AG20443 (cell line): ENCODE data around the gene ADAMTS15.

Source experiments
- DNase-seq: peaks from one replicate; pipeline ENCODE4 v3.0.0; 2012; ENCODE audit warnings: low spot score, mixed read lengths

Gene ADAMTS15

DNA sequence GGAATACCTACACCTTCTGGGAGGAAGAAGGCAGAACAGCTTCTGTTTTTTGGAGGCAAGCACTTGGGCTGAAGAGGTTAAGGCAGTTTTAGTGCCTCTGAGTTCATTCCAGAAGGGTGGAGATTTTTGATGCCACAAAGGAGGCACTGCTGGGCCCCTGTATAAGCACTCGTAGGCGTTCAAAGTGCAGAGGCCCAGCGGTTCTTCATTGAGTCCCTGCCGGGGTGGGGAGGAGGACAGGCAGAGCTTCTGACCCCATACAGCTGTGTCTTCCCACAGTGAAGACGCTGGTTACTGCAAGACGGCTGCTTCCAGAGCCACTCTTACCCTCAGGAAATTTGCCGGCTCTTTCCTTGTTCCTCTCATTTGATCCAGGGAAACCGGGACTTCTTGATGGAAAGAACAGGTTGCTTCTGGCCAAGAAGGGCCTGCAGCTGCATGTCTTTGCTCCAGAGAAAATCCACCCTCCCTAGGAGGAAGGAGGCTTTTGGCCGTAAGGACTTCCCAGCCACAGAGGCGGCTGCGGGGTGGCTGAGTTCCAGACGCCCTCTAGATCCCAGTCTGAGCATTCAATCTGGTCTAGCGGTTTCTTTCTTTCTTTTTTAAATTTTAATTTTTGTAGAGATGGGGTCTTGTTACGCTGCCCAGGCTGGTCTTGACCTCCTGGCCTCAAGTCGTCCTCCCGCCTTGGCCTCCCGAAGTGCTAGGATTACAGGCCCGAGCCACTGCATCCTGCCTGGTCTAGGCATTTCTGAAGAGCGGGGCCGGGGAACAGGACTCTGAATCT is 9.4 kb downstream of the ADAMTS15 start:
- peak; percentile 66 for DNase-seq

DNA sequence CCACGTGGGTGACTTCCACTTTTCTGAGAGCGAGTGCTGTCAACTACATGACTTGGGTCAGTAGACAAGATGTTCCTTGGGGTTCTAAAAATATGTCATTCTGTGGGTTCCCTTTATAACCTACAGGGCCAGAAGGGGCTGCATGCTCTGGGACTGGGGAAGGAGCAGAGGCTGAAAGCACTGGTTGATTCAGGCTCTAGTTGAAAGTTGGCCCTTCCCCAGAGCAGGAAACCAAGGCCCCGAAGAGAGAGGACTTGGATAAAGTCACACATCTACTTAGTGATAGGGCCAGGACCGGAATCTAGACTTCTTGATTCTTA is 9.9 kb downstream of the ADAMTS15 start:
- no peak for DNase-seq

DNA sequence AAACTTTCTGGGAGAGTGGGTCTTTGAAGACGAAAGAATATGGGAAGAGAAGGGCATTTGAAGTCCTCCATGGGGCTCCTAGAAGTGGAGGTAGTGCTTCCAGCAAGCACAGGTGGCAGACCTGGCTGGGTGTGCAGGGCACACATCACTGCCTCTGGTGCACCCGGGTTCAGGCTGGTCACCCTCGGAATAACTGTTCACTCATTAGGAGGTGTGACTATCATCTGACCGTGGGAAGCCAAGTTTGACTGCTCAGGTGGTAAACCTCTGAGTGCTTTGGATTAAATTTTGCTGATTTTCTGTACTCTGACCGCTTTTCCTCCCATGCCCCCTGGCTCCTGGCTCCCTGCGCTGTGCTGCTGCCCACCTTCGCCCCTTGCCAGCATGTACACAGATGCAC is 11.1 kb downstream of the ADAMTS15 start:
- DNase-seq, result no peak

GRCh38 chr11:130462101-130462885 is 13.8 kb downstream of the ADAMTS15 start:
- no peak for DNase-seq

DNA sequence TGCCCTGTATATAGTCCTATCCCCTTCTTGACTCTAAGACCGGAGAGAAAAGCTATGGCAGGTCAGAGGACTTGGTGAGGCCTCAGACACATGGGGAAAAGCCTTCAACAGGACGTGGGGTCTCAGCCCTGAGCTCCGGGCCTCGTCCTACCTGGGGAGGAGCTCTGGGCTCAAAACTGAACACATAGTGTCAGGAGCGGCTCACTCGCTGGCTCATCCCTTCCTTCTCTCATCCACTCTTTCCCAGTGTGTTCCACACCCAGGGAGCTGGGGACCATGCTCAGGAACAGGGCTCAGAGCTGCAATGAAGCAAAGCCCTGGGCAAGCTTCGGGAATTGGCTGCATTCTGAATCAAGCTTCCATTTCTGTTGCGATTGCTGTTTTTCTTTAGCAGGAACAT is 14.5 kb downstream of the ADAMTS15 start:
- no peak for DNase-seq

DNA sequence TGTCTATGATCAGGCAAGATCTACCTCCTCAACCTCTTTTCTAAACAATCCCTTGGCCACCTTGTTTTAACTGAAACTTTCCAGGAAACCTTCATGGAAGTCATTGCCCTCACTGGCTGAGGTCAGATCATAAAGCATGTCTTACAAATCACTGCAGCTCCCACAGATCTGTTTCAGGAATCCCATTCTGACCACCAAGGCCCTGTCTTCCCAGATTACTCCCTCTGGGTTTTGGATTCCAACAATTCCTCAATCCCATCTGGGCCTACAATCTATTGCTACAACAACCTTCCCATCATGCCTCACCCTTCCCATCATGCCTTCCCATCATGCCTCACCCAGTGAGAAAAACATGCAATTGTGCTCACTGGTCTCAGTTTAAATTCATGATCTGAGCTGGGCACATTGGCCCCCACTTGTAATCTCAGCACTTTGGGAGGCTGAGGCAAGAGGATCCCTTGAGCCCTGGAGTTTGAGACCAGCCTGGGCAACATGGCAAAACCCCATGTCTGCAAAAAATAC is 15.9 kb downstream of the ADAMTS15 start:
- peak; percentile 50 for DNase-seq

GRCh38 chr11:130465263-130465662 is 16.8 kb downstream of the ADAMTS15 start:
- DNase-seq, result no peak

DNA sequence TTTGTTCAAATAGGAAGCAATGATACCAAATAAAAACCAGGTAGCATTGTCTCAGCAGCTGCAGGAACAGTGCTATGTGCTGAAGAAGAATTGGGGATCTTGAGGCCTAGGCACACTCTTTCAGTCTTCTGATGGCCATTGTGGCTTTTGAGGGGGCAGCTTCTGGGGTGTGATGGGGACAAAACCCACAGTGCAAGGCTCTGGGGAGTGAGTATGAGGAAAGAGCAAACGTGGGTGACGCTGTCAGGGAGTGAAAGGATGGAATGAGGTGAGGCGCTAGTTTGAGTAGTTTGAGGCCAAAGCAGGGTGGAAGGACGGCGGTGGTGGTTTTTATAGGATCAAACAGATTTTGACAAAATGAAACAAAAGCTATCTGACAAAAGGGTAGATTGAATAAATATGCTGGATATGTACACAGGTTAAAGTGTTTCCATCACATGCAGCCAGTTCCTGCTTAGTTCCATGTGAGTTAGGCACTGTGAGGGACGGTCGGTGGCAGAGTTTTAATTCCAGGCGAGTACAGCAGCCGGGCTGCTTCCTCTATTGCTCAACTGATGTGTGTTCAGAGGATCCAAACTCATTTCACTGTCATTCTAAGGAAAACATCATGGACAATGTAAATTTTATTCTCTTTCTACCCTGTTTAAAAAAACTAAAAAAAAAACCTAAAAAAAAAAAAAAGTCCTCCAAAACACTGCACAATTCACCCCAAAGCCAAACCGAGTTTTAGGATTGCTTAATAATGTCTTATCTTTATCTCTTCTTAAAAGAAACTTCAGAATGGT is 18.9 kb downstream of the ADAMTS15 start:
- no peak for DNase-seq

- DNase-seq, result no peak
These were observed 20.7 kb downstream of the ADAMTS15 start for GRCh38 chr11:130469181-130469580.

- DNase-seq, result peak; percentile 1
These were observed 22.6 kb downstream of the ADAMTS15 start for GRCh38 chr11:130470832-130471706.

DNA sequence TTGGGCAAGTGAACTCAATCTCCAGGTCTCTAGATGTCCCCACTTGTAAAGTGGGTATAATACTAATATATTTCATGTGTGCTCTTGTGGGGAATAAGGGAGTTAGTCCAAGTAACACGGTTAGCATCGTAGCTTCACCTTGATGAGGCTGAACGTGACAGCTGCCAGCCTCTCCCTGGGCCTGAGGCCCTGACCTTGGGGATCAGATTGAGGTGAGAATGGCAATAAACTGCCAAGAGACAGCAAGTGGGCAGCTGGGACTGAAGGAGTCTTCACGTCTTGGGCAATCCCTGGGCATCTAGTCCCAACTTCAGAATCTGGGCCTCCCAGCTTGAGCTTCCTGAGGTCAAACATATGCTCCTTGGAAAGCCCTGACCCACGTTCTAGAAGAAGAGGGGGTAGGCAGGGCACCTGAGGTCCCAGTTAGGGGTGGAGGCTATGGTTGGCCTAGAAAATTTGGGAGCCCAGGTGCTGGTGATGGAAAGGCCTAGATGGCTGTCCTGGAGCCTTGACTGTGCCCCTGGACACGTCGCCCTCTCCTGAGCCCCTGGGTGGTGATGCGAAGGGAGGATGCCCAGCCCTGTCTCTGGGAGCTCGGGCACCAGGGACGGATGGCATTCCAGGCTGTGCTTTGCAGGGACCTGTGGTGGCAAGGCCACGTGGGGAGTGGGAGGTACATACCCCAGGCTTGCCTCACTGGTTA is 23.4 kb downstream of the ADAMTS15 start:
- peak; percentile 5 for DNase-seq

- DNase-seq, result peak; percentile 4
These were observed 24.1 kb downstream of the ADAMTS15 start for GRCh38 chr11:130472434-130472961.

GRCh38 chr11:130473056-130473794 is 24.8 kb downstream of the ADAMTS15 start:
- peak; percentile 5 for DNase-seq

GRCh38 chr11:130473795-130474377 is 25.4 kb downstream of the ADAMTS15 start:
- peak; percentile 4 for DNase-seq

DNA sequence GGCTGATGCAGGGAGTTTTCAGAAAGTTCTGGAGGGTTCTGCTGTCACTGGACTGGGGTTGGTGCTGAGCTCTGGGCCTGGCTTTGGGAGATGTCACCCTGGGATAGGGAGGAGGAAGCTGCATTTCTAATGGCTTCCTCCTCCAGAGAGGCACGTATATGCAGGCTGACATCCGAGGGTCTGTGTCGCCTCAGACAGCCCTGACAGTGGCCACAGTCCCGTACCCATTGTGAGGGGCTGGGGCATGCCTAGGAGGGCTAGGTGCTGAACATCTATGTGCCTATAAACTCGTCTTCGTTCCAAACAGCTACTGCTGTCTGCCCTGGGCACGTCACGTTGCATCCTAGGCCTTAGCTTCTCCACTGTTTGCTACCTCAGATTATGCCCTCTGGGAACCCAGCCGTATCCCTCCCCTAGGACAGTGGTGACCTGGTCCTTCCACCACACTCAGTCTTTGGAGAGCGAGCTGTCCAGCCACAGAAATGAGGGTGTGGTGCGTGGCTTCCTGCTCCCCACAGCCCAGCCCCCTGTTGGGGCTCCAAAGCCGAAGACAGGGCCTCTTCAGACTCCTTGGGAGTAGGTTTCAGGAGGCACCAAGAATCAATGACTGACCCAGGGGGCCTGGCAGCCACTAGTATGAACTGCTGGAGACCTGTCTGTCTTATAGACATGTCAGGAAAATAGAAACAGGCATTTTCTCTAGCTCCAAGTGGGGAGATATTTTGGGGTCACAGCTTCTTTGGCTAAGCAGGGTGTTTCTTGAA is 26.4 kb downstream of the ADAMTS15 start:
- peak; percentile 33 for DNase-seq

DNA sequence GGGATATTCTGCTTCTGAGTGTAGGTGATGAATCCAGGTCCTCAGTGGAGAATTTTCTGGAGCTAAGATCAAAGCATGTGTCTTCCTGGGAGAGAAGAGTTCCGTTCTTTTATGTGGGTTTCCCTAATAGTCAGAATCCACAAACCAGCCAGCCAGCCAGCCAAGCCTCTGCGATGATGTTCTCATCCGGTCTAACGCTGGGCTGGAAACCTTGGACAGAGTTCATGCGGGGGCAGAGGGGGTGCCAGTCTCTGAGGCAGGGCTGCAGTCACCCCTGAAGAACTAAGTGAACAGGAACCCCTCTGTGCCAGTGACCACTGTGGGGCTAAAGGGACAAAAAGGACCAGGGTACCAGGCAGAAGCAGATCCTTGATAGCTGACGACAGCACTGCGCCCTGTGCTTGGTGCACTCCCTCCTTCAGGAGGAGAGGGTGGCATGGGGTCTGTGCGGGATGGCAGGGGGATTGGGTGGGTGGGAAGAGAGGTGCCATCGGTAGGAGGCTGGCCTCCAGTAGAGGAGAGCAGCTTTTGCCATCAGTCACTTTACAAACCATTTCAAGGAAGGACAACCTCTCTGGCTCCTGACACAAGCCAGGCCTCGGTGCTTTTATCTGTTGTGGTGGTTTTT is 27.1 kb downstream of the ADAMTS15 start:
- peak; percentile 12 for DNase-seq

- DNase-seq, result peak; percentile 37
These were observed 27.9 kb downstream of the ADAMTS15 start for GRCh38 chr11:130476200-130476921.
